Hematopoietic multipotent progenitor cell treated with erythropoietin and hydrocortisone succinate and interleukin-3 and kit ligand, for 8 days (in vitro differentiated cells): ENCODE results near the gene CCDC184.
"Not testable (repeated sequence)": the region's sequence is repeated elsewhere in the genome, so short reads cannot be mapped to it uniquely, and the experiment has no call there.

Source experiments
- DNase-seq: peaks from one replicate; pipeline ENCODE4 v3.0.0-alpha.2; 2015

CCDC184 gene

GRCh38 chr12:48180424-48180823 is 3.0 kb upstream of the CCDC184 start:
- no peak for DNase-seq

GRCh38 chr12:48180857-48181495 is 2.5 kb upstream of the CCDC184 start:
- DNase-seq, result no peak

- no peak for DNase-seq
Measured at GRCh38 chr12:48182631-48183030, 813 bp upstream of the CCDC184 start.

GRCh38 chr12:48183876-48184548 is 568 bp downstream of the CCDC184 start:
- DNase-seq, result no peak

- no peak for DNase-seq
Measured at GRCh38 chr12:48184549-48184922, 1.1 kb downstream of the CCDC184 start.

GRCh38 chr12:48185181-48185919 is 1.9 kb downstream of the CCDC184 start:
- no peak for DNase-seq

GRCh38 chr12:48187916-48188695 is 4.7 kb downstream of the CCDC184 start:
- DNase-seq, result no peak

- peak; percentile 84 for DNase-seq
Measured at GRCh38 chr12:48189331-48190125, 6.1 kb downstream of the CCDC184 start.

GRCh38 chr12:48191096-48191495 is 7.7 kb downstream of the CCDC184 start:
- no peak for DNase-seq

GRCh38 chr12:48192861-48193260 is 9.4 kb downstream of the CCDC184 start:
- no peak for DNase-seq

- DNase-seq, result no peak
Measured at GRCh38 chr12:48193623-48194022, 10.2 kb downstream of the CCDC184 start.

- DNase-seq, result no peak
Measured at GRCh38 chr12:48194799-48195201, 11.4 kb downstream of the CCDC184 start.

GRCh38 chr12:48197549-48197970 is 14.1 kb downstream of the CCDC184 start:
- peak; percentile 54 for DNase-seq

- DNase-seq, result peak; percentile 96
Measured at GRCh38 chr12:48197971-48198671, 14.7 kb downstream of the CCDC184 start.

GRCh38 chr12:48198672-48198971 is 15.2 kb downstream of the CCDC184 start:
- DNase-seq, result peak; percentile 30

GRCh38 chr12:48198985-48199384 is 15.5 kb downstream of the CCDC184 start:
- DNase-seq, result no peak

GRCh38 chr12:48199774-48200221 is 16.4 kb downstream of the CCDC184 start:
- DNase-seq, result no peak

- DNase-seq, result no peak
Measured at GRCh38 chr12:48201091-48201490, 17.6 kb downstream of the CCDC184 start.

- no peak for DNase-seq
Measured at GRCh38 chr12:48201516-48201915, 18.1 kb downstream of the CCDC184 start.

- no peak for DNase-seq
Measured at GRCh38 chr12:48202766-48203165, 19.3 kb downstream of the CCDC184 start.

- DNase-seq, result no peak
Measured at GRCh38 chr12:48203192-48203591, 19.7 kb downstream of the CCDC184 start, which contains the start of gene OR10AD1. Gene OR10AD1 (minus strand): TSS chr12:48203292. CDS start chr12:48203292, 0 bp downstream.

GRCh38 chr12:48209495-48209894 is 26.1 kb downstream of the CCDC184 start:
- DNase-seq, result not testable (repeated sequence)
